Stimulated activated CD4-positive, alpha-beta T cell treated with anti-CD3 and anti-CD28 coated beads, Interleukin-4, amount 100 ng/mL, for 48 hours (primary cell): ENCODE measurements around the gene ATP12A.

ENCODE experiments used
- DNase-seq, 2 donors: peaks; one replicate each; pipeline ENCODE4 v3.0.0-alpha.2; 2020; ENCODE audit warnings: low read depth in 2 of 2

ATP12A gene

GRCh38 chr13:24680258-24680920 is at the start of gene ATP12A:
ATP12A (plus strand) TSS chr13:24680408; CDS start chr13:24680744, 336 bp downstream.
- DNase-seq: no peak

DNA sequence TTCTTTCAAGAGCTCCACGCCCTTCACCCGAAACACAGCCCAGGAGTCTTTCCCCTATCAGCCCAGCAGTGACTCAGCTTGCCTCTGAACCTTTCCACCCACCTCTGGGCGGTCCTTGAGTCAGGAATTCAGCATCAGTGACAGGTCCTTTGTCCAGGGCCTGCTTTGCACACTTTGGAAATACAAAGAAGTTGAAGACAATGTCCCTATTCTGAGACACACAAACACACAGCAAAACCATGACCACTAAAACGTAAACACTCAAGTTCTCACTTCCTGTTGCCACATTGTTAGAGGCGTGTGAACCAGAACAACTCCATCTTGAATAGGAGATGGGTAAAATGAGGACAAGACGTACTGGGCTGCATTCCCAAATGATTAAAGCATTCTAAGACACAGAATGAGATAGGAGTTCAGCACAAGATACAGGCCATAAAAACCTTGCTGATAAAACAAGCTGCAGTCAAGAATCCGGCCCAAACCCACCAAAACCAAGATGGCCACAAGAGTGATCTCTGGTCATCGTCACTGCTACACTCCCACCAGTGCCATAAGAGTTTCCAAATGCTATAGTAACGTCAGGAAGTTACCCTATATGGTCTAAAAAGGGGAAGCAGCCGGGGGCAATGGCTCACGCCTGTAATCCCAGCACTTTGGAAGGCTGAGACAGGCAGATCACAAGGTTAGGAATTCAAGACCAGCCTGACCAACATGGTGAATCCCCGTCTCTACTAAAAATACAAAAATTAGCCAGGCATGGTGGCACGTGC is 49.2 kb upstream of the ATP12A start:
- no peak for DNase-seq

- DNase-seq: no peak
Measured at GRCh38 chr13:24631922-24632321, 48.3 kb upstream of the ATP12A start.

DNA sequence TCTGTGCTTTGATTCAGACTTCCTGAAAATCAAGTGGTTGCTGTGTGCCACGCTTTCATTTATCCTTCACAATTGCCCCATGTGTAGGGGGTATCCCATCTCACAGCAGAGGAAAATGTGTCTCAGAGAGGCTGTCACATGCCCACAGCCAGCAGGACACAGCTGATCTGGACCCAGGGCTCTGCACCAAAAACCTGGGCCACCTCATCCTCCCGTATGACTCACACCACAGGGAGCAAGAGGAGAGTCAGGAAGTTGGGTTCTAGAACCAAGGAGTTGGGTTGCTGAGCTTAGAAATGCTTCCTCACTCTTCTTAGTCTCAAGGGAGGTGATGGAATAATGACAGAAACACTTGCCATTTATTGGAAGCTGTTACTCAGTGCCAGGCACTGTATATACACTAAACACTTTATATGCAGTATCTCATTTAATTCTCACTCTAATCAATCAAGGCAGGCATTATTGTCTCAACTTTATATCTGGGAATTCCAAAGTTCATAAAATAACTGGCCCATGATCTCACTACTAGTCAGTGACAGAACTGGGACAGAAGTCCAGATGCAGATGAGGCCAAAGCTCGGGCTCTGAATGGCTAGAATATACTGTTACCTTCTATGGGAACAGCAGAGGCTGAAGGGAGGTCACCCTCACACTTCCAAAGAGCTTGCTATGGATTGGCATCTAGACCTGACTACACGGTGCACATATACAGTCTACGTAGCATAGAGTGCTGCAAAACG is 47.7 kb upstream of the ATP12A start:
- no peak for DNase-seq

DNA sequence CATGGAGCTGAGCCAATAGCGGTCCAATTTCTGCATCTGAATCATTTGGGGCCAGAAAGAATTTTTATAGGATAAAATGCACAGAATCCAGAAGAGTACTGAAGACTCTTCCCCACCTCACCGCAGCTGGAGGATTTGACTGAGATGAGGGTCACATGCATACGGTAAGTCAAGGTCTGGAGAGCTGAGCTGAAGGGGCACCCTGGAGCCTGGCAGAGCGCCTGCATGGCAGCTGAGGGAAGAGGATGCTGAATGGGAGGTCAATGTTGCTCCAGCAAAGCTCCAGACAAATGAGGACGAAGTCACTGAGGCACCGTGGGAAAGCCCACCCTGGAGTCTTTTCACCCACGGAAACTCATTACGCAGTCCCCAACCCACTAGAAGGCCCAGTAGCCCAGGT is 43.4 kb upstream of the ATP12A start:
- DNase-seq: no peak

- DNase-seq: no peak
Measured at GRCh38 chr13:24638096-24638495, 42.1 kb upstream of the ATP12A start.

- no peak for DNase-seq
Measured at GRCh38 chr13:24640752-24641151, 39.5 kb upstream of the ATP12A start.

GRCh38 chr13:24642219-24642618 is 38.0 kb upstream of the ATP12A start:
- DNase-seq: no peak

DNA sequence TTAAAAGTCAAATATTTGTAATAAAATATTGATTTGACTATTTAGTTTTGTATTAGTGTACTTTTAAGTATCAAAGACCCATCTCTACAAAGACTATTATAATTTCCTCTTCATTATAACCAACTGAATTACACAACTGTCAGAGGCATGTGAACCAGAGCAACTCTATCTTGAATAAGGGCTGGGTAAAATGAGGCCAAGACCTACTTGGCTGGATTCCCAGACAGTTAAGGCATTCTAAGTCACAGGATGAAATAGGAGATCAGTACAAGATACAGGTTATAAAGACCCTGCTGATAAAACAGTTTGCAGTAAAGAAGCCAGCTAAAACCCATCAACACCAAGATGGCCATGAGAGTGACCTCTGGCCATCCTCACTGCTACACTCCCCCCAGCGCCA is 36.2 kb upstream of the ATP12A start:
- DNase-seq: no peak

- DNase-seq: no peak
Measured at GRCh38 chr13:24648271-24648670, 31.9 kb upstream of the ATP12A start.

DNA sequence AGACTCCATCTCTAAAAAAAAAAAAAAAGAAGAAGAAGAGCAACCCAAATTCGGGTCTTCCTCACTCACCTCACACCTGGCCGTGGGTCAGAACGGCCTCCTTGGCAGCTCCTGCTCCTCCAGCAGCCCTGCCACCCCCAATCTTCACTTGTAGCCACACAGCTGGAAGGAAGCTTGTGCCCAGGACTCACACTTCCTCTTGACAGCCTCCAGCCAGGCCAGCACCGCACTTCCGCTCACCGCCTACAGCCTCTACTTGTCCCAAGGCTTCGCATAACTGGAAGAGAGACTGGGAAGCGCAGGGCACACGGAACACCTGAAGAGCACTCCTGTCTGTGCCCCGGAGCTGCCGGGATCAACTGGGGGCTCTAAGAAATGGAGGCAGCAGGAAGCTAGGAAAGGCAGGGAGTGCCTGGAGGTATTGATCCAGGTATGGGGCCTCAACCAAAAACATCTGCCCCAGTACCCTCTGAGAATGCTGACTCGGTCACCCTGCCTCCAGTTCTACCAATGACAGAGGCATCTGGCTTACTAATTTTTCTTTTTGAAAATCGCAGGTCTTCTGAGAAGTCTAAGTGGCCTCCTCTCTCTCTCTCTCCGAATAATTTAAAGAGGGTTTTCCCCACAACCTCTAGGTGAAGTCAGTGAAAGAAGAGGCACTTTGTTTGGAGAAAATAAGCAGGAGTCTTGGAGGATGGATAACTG is 31.1 kb upstream of the ATP12A start:
- no peak for DNase-seq

DNA sequence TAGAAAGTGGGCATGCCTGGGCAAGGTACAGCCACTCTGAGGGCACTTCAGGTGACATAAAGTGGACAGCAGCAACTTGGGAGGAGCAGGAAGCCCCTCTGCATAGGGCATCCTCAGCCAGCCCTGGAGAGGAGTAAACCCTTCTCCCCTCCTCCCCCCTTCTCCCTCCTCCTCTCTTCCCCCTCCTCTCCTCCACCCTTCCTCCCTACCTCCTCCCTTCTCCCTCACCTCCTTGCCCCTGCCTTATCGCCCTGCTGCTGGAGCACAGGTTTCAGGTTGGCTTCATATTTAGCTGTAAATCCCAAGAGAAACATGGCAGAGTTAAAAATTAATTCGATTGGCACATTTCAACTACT is 30.5 kb upstream of the ATP12A start:
- no peak for DNase-seq

DNA sequence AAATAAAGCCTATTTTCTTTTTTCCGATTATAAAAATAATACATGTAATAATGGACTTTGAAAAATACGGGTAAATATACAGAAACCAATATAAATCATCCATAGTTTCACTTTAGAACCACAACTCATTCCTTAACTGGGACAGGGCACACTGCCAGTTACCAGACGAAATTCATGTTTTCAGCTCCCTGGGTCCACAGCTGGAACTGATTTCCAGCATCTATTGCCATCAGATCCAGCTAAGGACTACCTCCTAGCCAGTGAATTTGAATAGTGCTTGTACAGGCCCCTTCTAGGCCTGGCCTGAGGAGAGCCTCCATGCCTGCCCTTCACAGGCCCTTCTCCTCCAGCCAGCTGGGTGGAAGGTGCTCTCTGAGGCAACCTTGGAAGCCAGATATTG is 30.0 kb upstream of the ATP12A start:
- DNase-seq: no peak

- no peak for DNase-seq
Measured at GRCh38 chr13:24651718-24652345, 28.4 kb upstream of the ATP12A start.

DNA sequence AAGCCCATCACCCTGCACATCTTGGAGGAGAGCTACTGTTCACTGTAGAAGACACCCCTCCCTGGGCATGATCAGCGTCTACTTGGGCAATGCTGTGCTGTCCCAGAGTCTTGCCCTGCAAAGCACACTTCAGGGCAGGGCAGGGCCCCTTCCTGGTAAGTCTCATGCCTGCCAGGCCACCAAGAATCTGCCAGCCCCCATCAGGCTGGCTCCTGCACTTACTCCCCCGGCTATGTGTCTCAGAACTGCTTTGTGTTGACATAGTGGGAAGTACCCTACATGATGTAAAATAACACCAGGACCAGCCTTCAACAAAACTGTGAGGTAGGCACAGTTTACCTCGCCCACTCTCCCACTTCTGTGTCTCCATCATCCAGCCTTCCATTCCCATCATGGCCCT is 27.8 kb upstream of the ATP12A start:
- no peak for DNase-seq

DNA sequence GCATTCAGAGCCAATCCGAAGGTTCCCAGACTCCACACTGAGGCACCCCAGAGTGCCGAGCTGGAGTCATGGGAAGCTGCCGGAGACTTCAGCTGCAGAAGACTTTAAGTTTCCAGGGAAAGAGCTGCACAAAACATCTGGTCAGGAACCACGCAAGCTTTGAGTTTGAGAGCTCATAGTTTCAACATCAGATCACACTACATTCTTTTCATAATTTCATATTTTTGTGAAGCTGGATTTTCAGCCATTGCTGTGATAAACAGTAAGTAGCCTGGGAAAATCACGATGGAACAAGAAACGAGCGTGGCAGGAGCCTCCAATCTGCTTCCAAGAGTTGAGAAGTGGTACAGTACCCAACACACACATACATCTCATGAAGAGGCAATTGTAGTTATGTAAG is 25.5 kb upstream of the ATP12A start:
- no peak for DNase-seq

DNA sequence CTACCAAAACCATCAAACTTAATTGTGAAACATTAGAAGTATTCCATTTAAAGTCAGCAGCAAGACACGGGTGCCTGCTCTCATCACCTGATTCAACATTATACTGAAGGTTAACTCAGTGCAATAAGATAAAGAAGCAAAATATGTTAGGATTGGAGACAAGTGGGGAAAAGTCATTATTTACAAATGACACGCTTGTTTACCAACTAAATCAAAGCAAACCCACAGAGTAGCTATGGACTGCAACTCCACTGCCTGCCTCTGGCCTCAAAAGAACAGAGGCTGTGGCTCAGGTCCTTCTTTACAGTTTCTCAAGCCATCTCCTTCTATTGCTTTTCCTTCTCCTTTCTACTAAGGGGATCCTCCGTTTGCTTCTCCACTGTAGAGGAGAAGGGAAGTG is 21.0 kb upstream of the ATP12A start:
- DNase-seq: no peak

GRCh38 chr13:24660023-24660741 is 20.0 kb upstream of the ATP12A start:
- DNase-seq: no peak

DNA sequence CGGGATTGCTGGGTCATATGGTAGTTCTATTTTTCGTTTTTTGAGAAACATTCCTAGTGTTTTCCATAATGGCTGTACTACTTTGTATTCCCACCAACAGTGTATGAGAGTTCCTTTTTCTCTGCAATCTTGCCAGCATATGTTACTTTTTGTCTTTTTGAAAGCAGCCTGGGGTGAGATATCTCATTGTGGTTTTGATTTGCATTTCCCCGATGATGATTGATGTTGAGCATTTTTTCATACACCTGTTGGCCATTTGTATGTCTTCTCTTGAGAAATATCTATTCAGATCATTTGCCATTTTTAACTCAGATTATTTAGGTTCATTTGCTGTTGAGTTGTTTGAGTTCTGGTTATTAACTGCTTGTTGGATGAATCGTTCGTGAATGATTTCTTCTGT is 18.5 kb upstream of the ATP12A start:
- DNase-seq: no peak

DNA sequence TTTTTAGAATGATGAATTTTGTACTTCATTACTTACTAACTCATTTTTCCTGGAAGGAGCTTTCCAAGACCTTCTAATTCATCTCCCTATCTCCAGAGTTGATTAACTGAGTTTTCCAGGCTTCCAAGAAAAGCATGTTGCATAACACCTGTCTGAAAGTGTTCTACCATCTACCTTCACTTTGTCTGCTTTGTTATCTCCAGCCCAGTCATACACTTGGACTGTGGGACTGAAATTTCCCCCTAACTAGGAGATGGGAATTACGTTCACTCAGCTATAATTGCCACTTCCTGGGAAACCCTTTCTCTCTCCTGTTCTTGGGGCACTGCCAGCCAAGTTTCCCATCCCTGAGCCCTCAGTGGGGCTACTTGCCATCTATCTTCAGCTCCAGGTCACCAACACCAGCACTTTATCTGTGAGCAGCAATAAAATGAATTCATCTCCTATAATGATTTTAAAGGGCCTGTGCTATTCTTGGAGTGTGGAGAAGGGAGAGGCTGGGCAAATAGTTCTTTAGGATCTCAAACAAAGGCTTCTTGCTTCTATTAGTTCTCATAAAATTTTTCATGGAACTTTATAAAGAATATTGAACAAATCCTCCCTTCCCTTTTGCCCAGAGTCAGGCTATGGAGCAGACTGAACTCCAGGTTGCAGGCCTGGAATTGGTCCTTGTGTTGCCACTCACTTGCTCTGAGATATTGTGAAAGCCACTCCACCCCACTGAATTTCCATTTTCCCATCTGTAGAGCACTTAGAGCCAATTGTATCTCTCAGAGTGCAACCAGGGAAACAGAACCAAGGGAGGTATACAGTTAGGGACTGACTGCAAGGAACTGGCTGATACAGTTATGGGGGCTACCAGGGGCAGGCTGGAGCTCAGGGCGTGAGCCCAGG is 17.8 kb upstream of the ATP12A start:
- DNase-seq: no peak
